K562 (cell line): ENCODE data around the gene TRIP12. TPM values are rescaled to one million over a fixed set of nuclear protein-coding genes. Genes with fewer than 3 reads are reported as not detected.

ENCODE experiments used
- ATAC-seq: fragments of 200-7000 bp; cut with Tn5 transposase; 3 replicates; pipeline ENCODE4 v1.9.1; 2020; ENCODE audit warnings: moderate library complexity
- BruUV-seq: library from RNA; stranded (reverse); fragments of 400-500 nt; replicated peaks from 2 replicates; lab custom pipeline; 2021; lab: Mats Ljungman, UMichigan
- CTCF ChIA-PET: fragments of 300-600 bp; formaldehyde crosslinking; extraction: SDS; loops from one replicate; lab custom pipeline; 2021; ENCODE audit warnings: low intra/inter-chr PET ratio; lab: Yijun Ruan, JAX
- POLR2A ChIA-PET: fragments of 300-600, 350-650 bp; sonication (Branson Sonifier 250); formaldehyde crosslinking; extraction: SDS; loops from one replicate; lab custom pipeline; 2021; ENCODE audit warnings: antibody characterized with exemption, inconsistent platforms; lab: Yijun Ruan, JAX
- DNase-seq, 4 experiments: peaks; one replicate each; pipeline versions ENCODE4 v3.0.0 to v3.0.0-alpha.2; 2011 to 2018; ENCODE audit warnings: low spot score in 3 of 4, mixed read lengths in 3 of 4; ENCODE audit errors: extremely low read depth in 1 of 4
- FAIRE-seq: peaks from 2 replicates; lab custom pipeline; 2011; peaks lifted over from hg19 to GRCh38; lab: Jason Lieb, UNC
- H2AFZ ChIP-seq: 2 replicates; pipeline ENCODE4 v1.6.0; 2011; ENCODE audit warnings: low read depth, low read length, control low read depth, inconsistent platforms
- H3K27ac ChIP-seq: fragments of 200-600 bp; 3 replicates; pipeline ENCODE4 v1.8.0; 2011; ENCODE audit warnings: low read depth, mild to moderate bottlenecking, control low read depth, inconsistent platforms, low read length, moderate library complexity, mixed read lengths; ENCODE audit errors: extremely low read depth
- H3K27me3 ChIP-seq, 2 experiments: fragments of 300-600 bp in 1 of 2; 2 replicates in 1 of 2; 3 replicates in 1 of 2; pipeline versions ENCODE4 v1.6.0 to v1.8.0; 2011; ENCODE audit warnings: inconsistent platforms in 2 of 2, low read length in 2 of 2, mild to moderate bottlenecking in 1 of 2, mixed read lengths in 1 of 2, moderate library complexity in 1 of 2; ENCODE audit not compliant: control insufficient read depth in 2 of 2, insufficient read depth in 2 of 2
- H3K36me3 ChIP-seq: fragments of 300-600 bp; 3 replicates; pipeline ENCODE4 v1.8.0; 2011; ENCODE audit warnings: mild to moderate bottlenecking, low read length, inconsistent platforms; ENCODE audit not compliant: control insufficient read depth, insufficient read depth
- H3K4me1 ChIP-seq, 2 experiments: fragments of 200-600 bp in 1 of 2; replicated peaks in 1 of 2; 2 replicates in 1 of 2; 3 replicates in 1 of 2; pipeline versions ENCODE4 v1.5.1 to v1.8.0; 2011; ENCODE audit warnings: inconsistent platforms in 2 of 2, low read length in 2 of 2, mild to moderate bottlenecking in 1 of 2, mixed read lengths in 1 of 2, moderate library complexity in 1 of 2; ENCODE audit not compliant: control insufficient read depth in 2 of 2, insufficient read depth in 2 of 2
- H3K4me2 ChIP-seq: 2 replicates; pipeline ENCODE4 v1.6.1; 2011; ENCODE audit warnings: low read length, control low read depth, inconsistent platforms, mixed read lengths; ENCODE audit not compliant: insufficient read depth
- H3K4me3 ChIP-seq: fragments of 200-600 bp; sonication (generic), shearing (Covaris generic); 2 replicates; pipeline ENCODE4 v1.5.1; 2016; ENCODE audit warnings: control low read depth, inconsistent platforms
- H3K79me2 ChIP-seq: fragments of 200-600 bp; 3 replicates; pipeline ENCODE4 v1.8.0; 2011; ENCODE audit warnings: low read length, inconsistent platforms; ENCODE audit not compliant: control insufficient read depth, insufficient read depth
- H3K9ac ChIP-seq, 2 experiments: 2 replicates each; pipeline versions ENCODE4 v1.6.0 to v1.6.1; 2011; ENCODE audit warnings: low read depth in 2 of 2, low read length in 2 of 2, control low read depth in 1 of 2, inconsistent platforms in 1 of 2, mild to moderate bottlenecking in 1 of 2, mixed read lengths in 1 of 2; ENCODE audit not compliant: insufficient read depth in 1 of 2
- H3K9me1 ChIP-seq: one replicate; pipeline ENCODE4 v1.6.0; 2011; ENCODE audit warnings: inconsistent platforms, mild to moderate bottlenecking, low read length, moderate library complexity; ENCODE audit not compliant: control insufficient read depth, insufficient read depth
- H3K9me3 ChIP-seq: replicated peaks from 2 replicates; pipeline ENCODE4 v1.5.1; 2011; ENCODE audit warnings: low read depth, low read length, inconsistent platforms; ENCODE audit not compliant: control insufficient read depth, insufficient read depth
- H4K20me1 ChIP-seq: replicated peaks from 2 replicates; pipeline ENCODE4 v1.6.1; 2011; ENCODE audit warnings: low read length, inconsistent platforms, mixed read lengths; ENCODE audit not compliant: control insufficient read depth, insufficient read depth
- CEBPB ChIP-seq: fragments of 450-650 bp; IDR thresholded peaks from 2 replicates; pipeline ENCODE4 v1.6.1; 2016; ENCODE audit warnings: missing genetic modification characterization, missing compliant biosample characterization
- CEBPG ChIP-seq, 3 experiments: fragments of 200-800 bp in 1 of 3; sonication (Bioruptor generic) in 1 of 3; sonication (generic) in 1 of 3; formaldehyde crosslinking in 1 of 3; IDR thresholded peaks in 2 of 3; conservative IDR thresholded peaks in 1 of 3; 2 replicates each; pipeline versions ENCODE4 v1.6.1 to v1.8.0; 2016 to 2022; ENCODE audit warnings: missing compliant biosample characterization in 2 of 3, missing genetic modification characterization in 2 of 3, mild to moderate bottlenecking in 1 of 3, missing genetic modification reagents in 1 of 3
- FOS ChIP-seq: IDR thresholded peaks from 3 replicates; pipeline ENCODE4 v1.6.1; 2011; ENCODE audit not compliant: insufficient read length; ENCODE audit errors: extremely low read depth
- WGBS: fragments of 100-300 bp; shearing (Covaris generic); methylation state at CpG from one replicate; pipeline ENCODE4 v1.1.6; 2016; ENCODE audit warnings: low coverage, mixed read lengths; ENCODE audit not compliant: insufficient coverage; ENCODE audit errors: missing lambda C conversion rate; 5-methylcytosine and 5-hydroxymethylcytosine counted together
- in situ Hi-C: fragments of 300-500 bp; cut with MboI; formaldehyde crosslinking; loops from 4 replicates; pipeline ENCODE4 v1.15.0; 2018; ENCODE audit warnings: inconsistent platforms, mixed read lengths
- intact Hi-C: fragments of 100-400 bp; cut with micrococcal nuclease; formaldehyde crosslinking; loops from 2 replicates; pipeline ENCODE4 v1.14.2; 2022
- polyA plus RNA-seq, 8 experiments: library from polyadenylated mRNA; depleted of rRNA in 4 of 8; stranded (reverse) in 5 of 8; unstranded in 3 of 8; fragments of >200 nt; fragmentation: Nextera tagmentation in 2 of 8; fragmentation: Illumina TruSeq in 1 of 8; extraction: Ambion mirVana in 2 of 8; extraction: Trizol in 1 of 8; gene quantifications; 2 replicates each; pipeline versions ENCODE4 v1.2.1 to v1.2.3, GENCODE V29; 2011 to 2014; ENCODE audit warnings: inconsistent platforms in 1 of 8, missing spikeins in 1 of 8
- total RNA-seq, 7 experiments: library from RNA; depleted of rRNA in 6 of 7; stranded (reverse); fragments of >200 nt in 6 of 7; fragmentation: Illumina TruSeq in 2 of 7; extraction: Trizol in 2 of 7; gene quantifications; 2 replicates each; pipeline versions ENCODE4 v1.2.1 to v1.2.3, GENCODE V29; 2011 to 2021; ENCODE audit warnings: low replicate concordance in 1 of 7
- TF ChIP-seq, protein P1 (sequence below), 2 experiments: fragments of 450-650 bp; IDR thresholded peaks; 2 replicates each; pipeline ENCODE4 v1.6.1; 2016
- TF ChIP-seq, protein P2 (sequence below), 2 experiments: fragments of 450-650 bp in 1 of 2; sonication (generic) in 1 of 2; formaldehyde crosslinking in 1 of 2; IDR thresholded peaks in 1 of 2; conservative IDR thresholded peaks in 1 of 2; 2 replicates each; pipeline versions ENCODE4 v1.6.1 to v1.8.1; 2016 to 2023; ENCODE audit warnings: mild to moderate bottlenecking in 2 of 2, moderate library complexity in 2 of 2, inconsistent platforms in 1 of 2, missing genetic modification reagents in 1 of 2

The TRIP12 gene
- total and polyA plus RNA-seq, 9 of the 15 experiments (the other 6 are each of a cell fraction or from before 2014, with no cell fraction given), result 15.2 to 131 (median 80.1) TPM

DNA sequence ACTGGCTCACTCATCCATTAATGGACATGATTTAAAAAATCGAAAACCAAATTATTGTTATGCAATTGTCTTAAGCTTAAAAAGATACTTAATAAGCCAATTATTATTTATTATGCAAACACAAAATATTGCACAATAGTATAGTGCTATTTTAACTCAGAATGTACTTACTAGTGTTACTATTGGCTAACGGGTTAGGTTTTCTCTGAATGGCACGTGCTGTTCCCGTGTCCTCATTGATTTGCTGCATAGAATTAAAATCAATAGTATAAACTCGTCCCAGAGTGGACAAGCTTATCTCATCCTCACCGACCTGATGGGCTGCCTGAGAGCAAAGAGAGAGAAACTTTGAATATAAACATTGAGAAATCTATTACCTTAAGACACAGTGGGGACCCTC is 116.2 kb downstream of the TRIP12 start:
- Histone ChIP-seq H2AFZ (no peak overlapping the region), H3K4me3 (no peak overlapping the region), H3K9me1 (no peaks in the 10 kb centered on the region), H3K9ac (no peak overlapping the region), H3K9me3 (no peaks in the 10 kb centered on the region), H4K20me1 (no peaks in the 10 kb centered on the region), H3K79me2 (no peaks in the 10 kb centered on the region), H3K27me3 (no peaks in the 10 kb centered on the region), H3K36me3 (peaks cover 76% of the 10 kb centered on the region; the same call in 2 of the 3 replicates), H3K27ac (no peak overlapping the region), H3K4me1 (no peaks in the 10 kb centered on the region), H3K4me2 (no peak overlapping the region)
- no peak for FAIRE-seq
- no TSS peak for BruUV-seq
- WGBS, result 79% methylated on average over 6 of the region's 6 CpGs
- CTCF ChIA-PET, result no interaction called here
- no peak for ATAC-seq
- DNase-seq, result no peak
- TF ChIP-seq, protein P1, sequence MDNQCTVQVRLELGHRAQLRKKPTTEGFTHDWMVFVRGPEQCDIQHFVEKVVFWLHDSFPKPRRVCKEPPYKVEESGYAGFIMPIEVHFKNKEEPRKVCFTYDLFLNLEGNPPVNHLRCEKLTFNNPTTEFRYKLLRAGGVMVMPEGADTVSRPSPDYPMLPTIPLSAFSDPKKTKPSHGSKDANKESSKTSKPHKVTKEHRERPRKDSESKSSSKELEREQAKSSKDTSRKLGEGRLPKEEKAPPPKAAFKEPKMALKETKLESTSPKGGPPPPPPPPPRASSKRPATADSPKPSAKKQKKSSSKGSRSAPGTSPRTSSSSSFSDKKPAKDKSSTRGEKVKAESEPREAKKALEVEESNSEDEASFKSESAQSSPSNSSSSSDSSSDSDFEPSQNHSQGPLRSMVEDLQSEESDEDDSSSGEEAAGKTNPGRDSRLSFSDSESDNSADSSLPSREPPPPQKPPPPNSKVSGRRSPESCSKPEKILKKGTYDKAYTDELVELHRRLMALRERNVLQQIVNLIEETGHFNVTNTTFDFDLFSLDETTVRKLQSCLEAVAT (IDR thresholded peaks at IDR 0.05), result no peak
- TF ChIP-seq CEBPB, result peak; percentile 74
- TF ChIP-seq, protein P2, sequence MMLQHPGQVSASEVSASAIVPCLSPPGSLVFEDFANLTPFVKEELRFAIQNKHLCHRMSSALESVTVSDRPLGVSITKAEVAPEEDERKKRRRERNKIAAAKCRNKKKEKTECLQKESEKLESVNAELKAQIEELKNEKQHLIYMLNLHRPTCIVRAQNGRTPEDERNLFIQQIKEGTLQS (IDR thresholded peaks at IDR 0.05), result no peak
- TF ChIP-seq, protein P2 (CRISPR knock-in tag; conservative IDR thresholded peaks at IDR 0.05), result no peak
- no peak for TF ChIP-seq FOS
- no peak for TF ChIP-seq CEBPG (CRISPR knock-in tag; IDR thresholded peaks at IDR 0.05)
- peak; percentile 33 to 91; a peak in 3 of 4 replicates for TF ChIP-seq CEBPG (tag; conservative IDR thresholded peaks at IDR 0.05 in 1 of 2, IDR thresholded peaks at IDR 0.05 in 1 of 2)
- POLR2A ChIA-PET, result no interaction called here
- intact Hi-C loops, result loop anchor here (10.0 kb wide), 1 partner anchor 199 kb away; no protein-coding TSS in a partner anchor
- in situ Hi-C loops, result no loop called here
